Ascending aorta (tissue), 2 donors: ENCODE measurements around the gene COX17. TPM values are rescaled to one million over a fixed set of nuclear protein-coding genes. Genes with fewer than 3 reads are reported as not detected.
A peak's percentile ranks its signal among the peaks of the same experiment; 100 is the strongest.

Experiments used
- DNase-seq, 2 donors: peaks; one replicate each; pipeline ENCODE4 v3.0.0-alpha.2; 2019; ENCODE audit warnings: low spot score in 2 of 2
- H3K27ac ChIP-seq, 2 donors: fragments of 200-600 bp; sonication (generic); one replicate each; pipeline ENCODE4 v1.5.1; 2016 to 2017; ENCODE audit warnings: mild to moderate bottlenecking in 1 of 2
- H3K27me3 ChIP-seq: fragments of 200-600 bp; sonication (generic); one replicate; pipeline ENCODE4 v1.5.1; 2017
- H3K36me3 ChIP-seq, 2 donors: fragments of 200-600 bp; sonication (generic); one replicate each; pipeline ENCODE4 v1.5.1; 2016
- H3K4me1 ChIP-seq, 2 donors: fragments of 200-600 bp; sonication (generic); one replicate each; pipeline ENCODE4 v1.5.1; 2016 to 2017; ENCODE audit warnings: mild to moderate bottlenecking in 1 of 2
- H3K4me3 ChIP-seq, 2 donors: fragments of 200-600 bp; sonication (generic); one replicate each; pipeline ENCODE4 v1.5.1; 2016 to 2017; ENCODE audit warnings: mild to moderate bottlenecking in 1 of 2
- H3K9me3 ChIP-seq, 2 donors: fragments of 200-600 bp; sonication (generic); one replicate each; pipeline ENCODE4 v1.5.1; 2016
- CTCF ChIP-seq, 3 experiments: fragments of 200-600 bp in 2 of 3; fragments of 450-650 bp in 1 of 3; sonication (generic) in 2 of 3; IDR thresholded peaks; one replicate each; pipeline ENCODE4 v1.5.1; 2016 to 2019; ENCODE audit warnings: antibody characterized with exemption in 3 of 3, mild to moderate bottlenecking in 1 of 3, moderate library complexity in 1 of 3
- intact Hi-C: fragments of 100-400 bp; cut with DNase I; formaldehyde crosslinking; loops from one replicate; pipeline ENCODE4 v1.15.1; 2023
- total RNA-seq: library from RNA; depleted of rRNA; stranded (reverse); fragments of >200 nt; gene quantifications from one replicate; pipeline ENCODE4 v1.1.0, GENCODE V29; 2016

COX17 gene
- total RNA-seq, 1 donor from 2014 or later: 12.5 TPM

GRCh38 chr3:119630128-119630879 is 46.9 kb downstream of the COX17 start:
- intact Hi-C loops: no loop called here
- Histone ChIP-seq H3K9me3 (no peaks in the 10 kb centered on the region), H3K4me3 (no peak overlapping the region)

GRCh38 chr3:119628816-119629445 is 48.3 kb downstream of the COX17 start:
- intact Hi-C loops: loop anchor here (5.0 kb wide), 1 partner anchor 47 kb away; no protein-coding TSS in a partner anchor
- peaks cover 4 to 54% of the 10 kb centered on the region in 2 donors for H3K4me1 ChIP-seq

More at GRCh38 chr3:119630128-119630879, 46.9 kb downstream of the COX17 start:
- peak in 1 of 2 donors; percentile 70 for DNase-seq
- Histone ChIP-seq H3K36me3 (no peaks in the 10 kb centered on the region), H3K27ac (peak overlapping the region; percentile 74 to 85), H3K27me3 (no peaks in the 10 kb centered on the region), H3K4me1 (peaks cover 4 to 54% of the 10 kb centered on the region in 2 donors)
- TF ChIP-seq CTCF (IDR thresholded peaks at IDR 0.05): no peak

GRCh38 chr3:119628390-119628789 is 48.8 kb downstream of the COX17 start:
- peak in 1 of 2 donors; percentile 61 for DNase-seq
- Histone ChIP-seq H3K36me3 (no peaks in the 10 kb centered on the region), H3K27me3 (no peaks in the 10 kb centered on the region), H3K4me1 (peaks cover 4 to 54% of the 10 kb centered on the region in 2 donors), H3K4me3 (no peak overlapping the region), H3K9me3 (no peaks in the 10 kb centered on the region), H3K27ac (peak overlapping the region; percentile 74 to 85)
- intact Hi-C loops: loop anchor here (5.0 kb wide), 1 partner anchor 46 kb away; no protein-coding TSS in a partner anchor
- TF ChIP-seq CTCF (IDR thresholded peaks at IDR 0.05): no peak

More at GRCh38 chr3:119628816-119629445, 48.3 kb downstream of the COX17 start:
- Histone ChIP-seq H3K27ac (peak overlapping the region; percentile 74 to 85), H3K9me3 (no peaks in the 10 kb centered on the region), H3K4me3 (no peak overlapping the region), H3K27me3 (no peaks in the 10 kb centered on the region), H3K36me3 (no peaks in the 10 kb centered on the region)
- TF ChIP-seq CTCF (IDR thresholded peaks at IDR 0.05): no peak
- peak in 1 of 2 donors; percentile 63 for DNase-seq

GRCh38 chr3:119627461-119627860 is 49.7 kb downstream of the COX17 start:
- Histone ChIP-seq H3K9me3 (no peaks in the 10 kb centered on the region), H3K4me1 (peaks cover 4 to 48% of the 10 kb centered on the region in 2 donors), H3K36me3 (no peaks in the 10 kb centered on the region), H3K4me3 (no peak overlapping the region), H3K27me3 (no peaks in the 10 kb centered on the region), H3K27ac (peak overlapping the region; percentile 74 to 85)
- DNase-seq: peak in 1 of 2 donors; percentile 73
- intact Hi-C loops: loop anchor here (2.0 to 5.0 kb wide), 2 partner anchors 45 to 49 kb away; partner anchors contain the start of gene COX17
- no peak for TF ChIP-seq CTCF (IDR thresholded peaks at IDR 0.05)

GRCh38 chr3:119626196-119626595 is 51.0 kb downstream of the COX17 start:
- Histone ChIP-seq H3K4me1 (peaks cover 4 to 36% of the 10 kb centered on the region in 2 donors), H3K9me3 (no peaks in the 10 kb centered on the region), H3K4me3 (no peak overlapping the region), H3K27ac (peak overlapping the region; percentile 29 to 32), H3K36me3 (no peaks in the 10 kb centered on the region), H3K27me3 (no peaks in the 10 kb centered on the region)
- peak in 1 of 2 donors; percentile 47 for DNase-seq
- no peak for TF ChIP-seq CTCF (IDR thresholded peaks at IDR 0.05)
- intact Hi-C loops: loop anchor here (2.0 to 5.0 kb wide), 2 partner anchors 44 to 51 kb away; partner anchors contain the start of gene COX17
